ENCODE data around the gene CARD10. TPM values are rescaled to one million over a fixed set of nuclear protein-coding genes. Genes with fewer than 3 reads are reported as not detected.

CARD10 gene
- total RNA-seq (10 to 100 TPM; 12.0 to 16.3 TPM), polyA plus RNA-seq (1 to 10 TPM; 6.8 to 8.4 TPM)
- long read RNA-seq, donor 1, full-length matches to known transcripts: 5 of 5 reads
- long read RNA-seq, donor 1, partial matches to known transcripts: 0 of 5 reads
- long read RNA-seq, donor 1, other reads (novel, unspliced or antisense): 0 of 5 reads
- long read RNA-seq, donor 2, full-length matches to known transcripts: 1 of 6 reads
- long read RNA-seq, donor 2, partial matches to known transcripts: 5 of 6 reads
- long read RNA-seq, donor 2, other reads (novel, unspliced or antisense): 0 of 6 reads
- long read RNA-seq, donor 3, full-length matches to known transcripts: 2 of 2 reads
- long read RNA-seq, donor 3, partial matches to known transcripts: 0 of 2 reads
- long read RNA-seq, donor 3, other reads (novel, unspliced or antisense): 0 of 2 reads
- long read RNA-seq, donor 4: 0 reads
- long read RNA-seq, donor 5, partial matches to known transcripts: 0 of 1 reads
- long read RNA-seq, donor 5, other reads (novel, unspliced or antisense): 0 of 1 reads

GRCh38 chr22:37519268-37520195 is at the start of gene CARD10:
CARD10 (minus strand) TSS chr22:37519415; CDS start chr22:37519200, 215 bp downstream.
- H3K27ac ChIP-seq (ENCODE audit: low read depth in 1 of 2, low read length in 1 of 2): peak within 1 kb of the TSS; percentile 71 to 73

GRCh38 chr22:37568448-37569008 is 49.3 kb upstream of the CARD10 start:
- peaks cover 0 to 30% (median 17%) of the 10 kb centered on the region in 4 donors for H3K36me3 ChIP-seq (ENCODE audit: control insufficient read depth in 4 of 4, insufficient read depth in 4 of 4, low read length in 4 of 4)
- H3K4me3 ChIP-seq: no peak overlapping the region
- H3K4me1 ChIP-seq (ENCODE audit: control insufficient read depth in 5 of 5, insufficient read depth in 5 of 5, low read length in 5 of 5): peaks cover 0 to 24% (median 11%) of the 10 kb centered on the region in 5 donors
- DNase-seq (no peak), ATAC-seq (ENCODE audit: insufficient read depth, low FRiP score) (no peak)
- H3K9me3 ChIP-seq (ENCODE audit: control insufficient read depth in 4 of 4, insufficient read depth in 3 of 4, low read length in 3 of 4): no peaks in the 10 kb centered on the region
- TF ChIP-seq CTCF (IDR thresholded peaks at IDR 0.05; ENCODE audit: control extremely low read depth, extremely low read depth): no peak
- WGBS, 2 donors: 85 to 92% methylated on average over 13 to 14 of the region's 14 CpGs
- H3K27ac ChIP-seq (ENCODE audit: low read depth in 1 of 2, low read length in 1 of 2): peak overlapping the region in 1 of 2 donors; percentile 68
- no peak overlapping the region for H3K9ac ChIP-seq (ENCODE audit: insufficient read depth in 1 of 2, low read length in 2 of 2)
- no peaks in the 10 kb centered on the region for H3K27me3 ChIP-seq (ENCODE audit: control insufficient read depth in 3 of 3, insufficient read depth in 3 of 3, low read length in 2 of 3)

More at GRCh38 chr22:37519268-37520195, at the start of gene CARD10:
- Histone ChIP-seq H3K36me3 (ENCODE audit: control insufficient read depth in 4 of 4, insufficient read depth in 4 of 4, low read length in 4 of 4) (peaks cover 0 to 4% (median 0%) of the 10 kb centered on the region in 4 donors), H3K27me3 (ENCODE audit: control insufficient read depth in 3 of 3, insufficient read depth in 3 of 3, low read length in 2 of 3) (peaks cover 0 to 3% (median 0%) of the 10 kb centered on the region in 3 donors), H3K4me3 (peak within 1 kb of the TSS; percentile 62), H3K9me3 (ENCODE audit: control insufficient read depth in 4 of 4, insufficient read depth in 3 of 4, low read length in 3 of 4) (peaks cover 0 to 3% (median 0%) of the 10 kb centered on the region in 4 donors), H3K9ac (ENCODE audit: insufficient read depth in 1 of 2, low read length in 2 of 2) (peak within 1 kb of the TSS in 1 of 2 donors; percentile 43), H3K4me1 (ENCODE audit: control insufficient read depth in 5 of 5, insufficient read depth in 5 of 5, low read length in 5 of 5) (peaks cover 0 to 7% (median 0%) of the 10 kb centered on the region in 5 donors)
- WGBS, 2 donors: 6 to 8% methylated on average over 55 to 99 of the region's 99 CpGs
- ATAC-seq (ENCODE audit: insufficient read depth, low FRiP score) (peak; percentile 78), DNase-seq (peak in 2 of 3 donors; percentile 51 to 68)
- TF ChIP-seq CTCF (IDR thresholded peaks at IDR 0.05; ENCODE audit: control extremely low read depth, extremely low read depth): no peak

GRCh38 chr22:37568012-37568411 is 48.8 kb upstream of the CARD10 start:
- H3K9ac ChIP-seq (ENCODE audit: insufficient read depth in 1 of 2, low read length in 2 of 2): no peak overlapping the region
- no peaks in the 10 kb centered on the region for H3K27me3 ChIP-seq (ENCODE audit: control insufficient read depth in 3 of 3, insufficient read depth in 3 of 3, low read length in 2 of 3)
- H3K9me3 ChIP-seq (ENCODE audit: control insufficient read depth in 4 of 4, insufficient read depth in 3 of 4, low read length in 3 of 4): no peaks in the 10 kb centered on the region
- ATAC-seq (ENCODE audit: insufficient read depth, low FRiP score) (no peak), DNase-seq (no peak)
- peaks cover 0 to 30% (median 17%) of the 10 kb centered on the region in 4 donors for H3K36me3 ChIP-seq (ENCODE audit: control insufficient read depth in 4 of 4, insufficient read depth in 4 of 4, low read length in 4 of 4)
- H3K4me1 ChIP-seq (ENCODE audit: control insufficient read depth in 5 of 5, insufficient read depth in 5 of 5, low read length in 5 of 5): peaks cover 0 to 26% (median 15%) of the 10 kb centered on the region in 5 donors
- no peak for TF ChIP-seq CTCF (IDR thresholded peaks at IDR 0.05; ENCODE audit: control extremely low read depth, extremely low read depth)
- WGBS, 2 donors: 90 to 96% methylated on average over 15 of the region's 15 CpGs
- peak overlapping the region in 1 of 2 donors; percentile 33 for H3K27ac ChIP-seq (ENCODE audit: low read depth in 1 of 2, low read length in 1 of 2)
- H3K4me3 ChIP-seq: no peak overlapping the region

Data from lung (tissue), 16 donors.